Motor neuron (in vitro differentiated cells): ENCODE measurements around the gene RPL36A. TPM values are rescaled to one million over a fixed set of nuclear protein-coding genes. Genes with fewer than 3 reads are reported as not detected.
A peak's percentile ranks its signal among the peaks of the same experiment; 100 is the strongest.

ENCODE experiments used
- ATAC-seq, 8 experiments: fragments of 200-7000 bp; cut with Tn5 transposase; replicated peaks in 6 of 8; 2 replicates each; pipeline ENCODE4 v1.8.0; 2021; ENCODE audit warnings: mild to moderate bottlenecking in 8 of 8, moderate library complexity in 8 of 8
- H3K27ac ChIP-seq, 2 donors: fragments of 250-450 bp; sonication (Bioruptor Pico); 2 replicates each; pipeline ENCODE4 v1.9.0; 2021; ENCODE audit warnings: antibody characterized with exemption in 2 of 2, mild to moderate bottlenecking in 2 of 2, moderate library complexity in 1 of 2
- H3K4me1 ChIP-seq, 2 donors: fragments of 250-450 bp; sonication (Bioruptor Pico); replicated peaks in 1 of 2; 2 replicates each; pipeline ENCODE4 v1.6.1; 2021; ENCODE audit warnings: antibody characterized with exemption in 2 of 2, mild to moderate bottlenecking in 2 of 2, moderate library complexity in 1 of 2
- H3K4me3 ChIP-seq, 5 donors: fragments of 250-450 bp; sonication (Bioruptor Pico); 2 replicates each; pipeline ENCODE4 v1.9.0; 2021; ENCODE audit warnings: antibody characterized with exemption in 5 of 5, mild to moderate bottlenecking in 5 of 5, moderate library complexity in 4 of 5
- WGBS, 10 experiments: fragments of 450-650 bp; shearing (Covaris generic); methylation state at CpG; one replicate each; pipeline ENCODE4 v1.0.0; 2022; 5-methylcytosine and 5-hydroxymethylcytosine counted together
- in situ Hi-C, 9 experiments: fragments of 400-800 bp; cut with MboI; loops; one replicate each; pipeline ENCODE4 v1.15.0; 2021; ENCODE audit warnings: low sequenced_read_pairs in 9 of 9, low pct_unique_long_range_greater_than_20kb in 2 of 9; ENCODE audit not compliant: unreplicated experiment in 9 of 9
- total RNA-seq, 8 experiments: library from RNA; unstranded; fragments of 300-600 nt; gene quantifications; 2 replicates each; pipeline versions ENCODE4 v1.2.3 to v1.2.4, GENCODE V29; 2022

Gene RPL36A
- total RNA-seq, 8 experiments from 2014 or later = 2,585 to 5,365 (median 3,457) TPM

DNA sequence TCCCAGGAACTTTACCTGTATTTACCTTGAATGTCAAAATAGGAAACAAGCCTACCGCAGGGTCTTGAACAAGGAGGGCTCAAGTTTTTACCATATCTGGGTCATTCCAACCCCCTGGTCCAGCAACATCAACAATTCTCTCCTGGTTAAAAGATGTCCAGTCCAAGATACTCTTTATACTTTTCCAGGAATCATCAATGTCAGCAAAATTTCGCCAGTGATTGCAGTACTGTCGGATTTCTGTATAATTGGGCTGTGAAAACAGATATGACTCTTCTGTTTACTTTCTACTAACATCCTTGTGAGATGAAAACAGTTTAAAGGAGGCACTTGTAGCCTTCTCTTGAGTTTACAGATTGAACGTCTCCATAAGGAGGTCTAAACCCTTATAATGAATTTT, 7.9 kb downstream of the RPL36A start:
- 43 to 100% (median 48%) methylated on average over 1 to 4 of the region's 4 CpGs; no CpG with 5 or more reads in 7 of the 10 experiments for WGBS, 10 experiments
- Histone ChIP-seq H3K27ac (no peak overlapping the region), H3K4me3 (no peak overlapping the region), H3K4me1 (no peaks in the 10 kb centered on the region)
- no peak for ATAC-seq
- in situ Hi-C loops = no loop called here

DNA sequence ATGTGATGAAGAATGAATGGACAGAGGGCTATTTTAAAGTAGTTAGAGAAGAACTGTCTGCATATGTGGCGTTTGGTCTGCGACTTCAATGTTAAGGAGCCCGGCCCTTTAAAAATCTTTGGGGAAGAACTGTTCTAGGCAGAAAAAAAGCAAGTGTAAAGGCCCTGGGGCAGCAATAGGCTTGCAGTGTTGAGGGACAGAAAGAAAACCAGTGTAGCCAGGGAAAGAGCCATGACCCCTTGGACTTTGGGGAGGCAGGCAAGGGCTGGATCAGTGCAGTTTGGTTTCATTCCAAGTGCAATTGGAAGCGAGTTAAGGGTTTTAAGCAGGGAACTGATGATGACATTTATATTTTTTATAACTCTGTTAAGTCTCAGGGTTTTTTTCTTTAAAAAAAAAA, 9.0 kb downstream of the RPL36A start:
- 38 to 95% (median 67%) methylated on average over 1 to 4 of the region's 4 CpGs; no CpG with 5 or more reads in 6 of the 10 experiments for WGBS, 10 experiments
- H3K4me1 ChIP-seq = no peaks in the 10 kb centered on the region

DNA sequence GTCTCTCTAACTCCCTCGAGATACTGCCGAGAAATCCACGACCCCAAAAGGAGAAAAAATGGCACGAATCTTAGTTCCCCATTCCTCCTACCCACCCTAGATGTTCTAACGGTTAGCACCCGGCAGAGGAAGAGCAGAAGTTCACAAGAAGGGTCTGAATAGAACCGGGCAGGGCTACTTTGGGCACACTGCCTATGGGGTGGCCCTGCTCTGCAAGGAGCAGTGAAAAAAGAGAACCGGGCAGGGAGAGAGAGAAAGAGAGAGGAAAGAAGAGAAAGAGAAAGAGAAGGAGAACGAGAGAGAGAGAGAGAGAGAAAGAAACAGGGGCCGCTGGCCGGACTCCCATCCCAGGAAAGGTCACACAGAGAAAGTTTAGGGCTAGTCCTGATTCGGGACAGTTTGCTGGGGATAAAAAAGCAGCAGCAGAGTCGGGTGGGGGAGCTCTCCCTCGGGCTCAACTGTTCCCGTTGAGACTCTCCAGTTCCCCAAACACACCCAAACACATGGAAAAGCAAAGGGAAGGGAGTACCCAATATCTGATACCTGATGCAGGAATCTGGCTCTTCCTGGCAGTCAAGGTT, 16.4 kb downstream of the RPL36A start:
- in situ Hi-C loops = no loop called here
- 0 to 4% (median 0%) methylated on average over 1 to 14 of the region's 15 CpGs; no CpG with 5 or more reads in 4 of the 10 experiments for WGBS, 10 experiments

More for the DNA sequence above, 9.0 kb downstream of the RPL36A start:
- no peak overlapping the region for H3K27ac ChIP-seq
- no peak overlapping the region for H3K4me3 ChIP-seq
- no peak for ATAC-seq
- in situ Hi-C loops = no loop called here

DNA sequence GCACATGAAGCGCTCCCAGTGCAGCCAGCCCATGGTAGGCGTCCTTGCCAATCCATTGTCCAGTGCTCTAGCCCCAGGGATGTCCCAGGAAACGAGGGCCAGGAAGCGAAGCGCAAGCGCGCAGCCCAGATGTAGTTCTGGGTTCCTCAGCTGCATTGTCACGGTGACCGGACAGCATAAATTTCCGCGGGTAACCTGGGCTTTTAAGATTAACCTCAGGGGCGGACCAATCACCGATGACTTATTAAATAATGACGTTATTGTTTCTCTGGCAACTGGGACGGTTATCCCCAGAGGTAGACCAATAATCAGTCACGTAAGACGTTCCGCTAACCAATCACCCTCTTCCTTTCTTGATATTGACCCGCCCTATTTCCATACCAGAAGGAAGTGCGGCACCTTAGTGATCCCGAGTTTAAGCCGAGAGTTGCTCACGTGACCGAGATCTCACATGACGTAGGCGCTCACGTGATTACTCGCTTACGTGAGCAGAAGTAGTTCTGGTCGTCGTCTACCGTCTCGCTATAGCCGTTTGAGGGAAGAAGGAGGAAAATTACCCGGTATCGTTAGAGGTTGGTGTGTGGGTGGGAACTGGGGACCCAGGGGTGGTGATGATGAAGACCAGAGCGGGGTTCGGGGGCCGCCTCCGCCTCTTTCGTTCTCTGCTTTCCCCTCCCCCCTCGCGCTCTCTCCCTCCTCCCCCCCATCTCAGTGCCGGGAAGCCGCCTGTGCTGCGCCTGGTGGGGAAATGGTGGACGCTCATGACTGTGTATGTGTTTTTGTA, 17.1 kb downstream of the RPL36A start, which contains the start of the genes GLA and HNRNPH2:
TSS of gene GLA (minus strand) at position 178 of the 784 bp plus-strand sequence. CDS start at position 156, 22 bp downstream.
TSS of gene HNRNPH2 (plus strand) at position 475 of the 784 bp plus-strand sequence. CDS start 3,767 bp downstream, outside the sequence.
- in situ Hi-C loops = no loop called here
- ATAC-seq = peak; percentile 87 to 99 (median 98)
- Histone ChIP-seq H3K27ac (peak within 1 kb of the TSS; percentile 97), H3K4me3 (peak within 1 kb of the TSS; percentile 66 to 92 (median 73)), H3K4me1 (peaks cover 2 to 10% of the 10 kb centered on the region in 2 donors)
- WGBS, 10 experiments = 0 to 31% (median 0%) methylated on average over 1 to 15 of the region's 47 CpGs; no CpG with 5 or more reads in 5 of the 10 experiments

More for the DNA sequence above, 16.4 kb downstream of the RPL36A start:
- peak overlapping the region; percentile 66 to 92 (median 73) for H3K4me3 ChIP-seq
- peak in 3 of 8 experiments; percentile 2 to 8 (median 2) for ATAC-seq
- H3K27ac ChIP-seq = peak overlapping the region; percentile 39 to 52
- peaks cover 2 to 10% of the 10 kb centered on the region in 2 donors for H3K4me1 ChIP-seq

DNA sequence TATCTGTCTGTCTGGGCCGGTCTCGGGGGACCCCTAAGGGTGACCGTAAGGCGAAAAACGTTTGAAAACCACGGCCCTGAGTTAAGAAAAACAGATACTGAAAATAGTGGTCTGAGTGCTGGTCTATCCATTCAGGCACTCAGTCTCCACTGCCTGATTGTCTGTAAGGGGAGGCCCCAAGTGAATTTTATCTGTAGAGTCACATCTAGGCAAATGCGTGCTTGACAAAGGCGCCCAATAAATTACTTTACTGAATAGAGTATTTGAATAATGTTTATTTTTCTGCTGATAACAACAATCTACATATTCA, 17.7 kb downstream of the RPL36A start:
- in situ Hi-C loops = no loop called here
- Histone ChIP-seq H3K4me3 (peak overlapping the region; percentile 66 to 92 (median 73)), H3K4me1 (peaks cover 2 to 10% of the 10 kb centered on the region in 2 donors), H3K27ac (peak overlapping the region; percentile 97)
- 0 to 17% (median 0%) methylated on average over 2 to 6 of the region's 8 CpGs; no CpG with 5 or more reads in 5 of the 10 experiments for WGBS, 10 experiments
- peak in 2 of 8 experiments; percentile 4 to 8 for ATAC-seq

DNA sequence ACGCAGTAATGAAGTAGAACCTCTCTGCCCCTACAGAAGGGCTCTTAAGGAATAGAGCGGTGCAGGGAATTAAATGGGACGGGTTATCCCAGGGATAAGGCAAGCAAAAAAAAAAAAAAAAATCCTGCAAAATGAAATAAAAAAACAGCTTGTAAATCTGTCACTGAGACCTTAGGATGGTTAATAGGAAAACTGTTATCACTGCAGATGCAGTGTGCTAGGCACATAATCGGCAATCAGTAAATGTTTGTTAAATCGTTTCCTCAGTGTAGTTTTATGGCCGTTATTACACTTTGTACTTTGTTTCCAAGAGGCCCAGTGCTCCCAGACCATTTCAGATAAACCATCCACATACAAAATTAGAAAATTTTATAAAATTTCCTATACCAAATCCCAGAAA, 18.2 kb downstream of the RPL36A start:
- H3K27ac ChIP-seq = peak overlapping the region; percentile 97
- 0 to 31% (median 5%) methylated on average over 1 to 6 of the region's 6 CpGs; no CpG with 5 or more reads in 3 of the 10 experiments for WGBS, 10 experiments
- H3K4me1 ChIP-seq = peaks cover 2 to 10% of the 10 kb centered on the region in 2 donors
- in situ Hi-C loops = no loop called here
- no peak for ATAC-seq
- peak overlapping the region; percentile 66 to 92 (median 73) for H3K4me3 ChIP-seq

DNA sequence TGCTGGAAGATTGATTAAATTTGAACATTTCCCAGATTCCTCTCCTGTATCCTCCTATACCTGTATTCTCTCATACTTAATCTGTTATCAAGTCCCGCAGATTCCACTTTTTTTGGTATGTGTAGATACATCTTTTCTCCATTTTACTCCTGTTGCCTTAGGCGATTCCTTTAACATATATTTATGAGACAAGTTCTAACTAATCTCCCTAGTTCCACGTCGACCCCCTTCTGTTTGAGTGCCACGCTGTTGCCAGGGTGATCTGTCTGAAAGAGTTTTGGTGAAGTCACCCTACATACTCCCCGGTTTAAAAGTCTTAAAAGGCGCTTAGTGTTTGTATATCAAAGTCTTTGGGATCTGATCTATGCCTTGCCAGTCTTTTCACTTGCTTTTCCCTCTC, 19.6 kb downstream of the RPL36A start:
- Histone ChIP-seq H3K4me3 (peak overlapping the region in 3 of 5 donors; percentile 6 to 92 (median 9)), H3K27ac (no peak overlapping the region), H3K4me1 (peaks cover 2 to 10% of the 10 kb centered on the region in 2 donors)
- WGBS, 10 experiments = 20 to 57% (median 31%) methylated on average over 1 to 7 of the region's 7 CpGs; no CpG with 5 or more reads in 3 of the 10 experiments
- in situ Hi-C loops = no loop called here
- no peak for ATAC-seq

DNA sequence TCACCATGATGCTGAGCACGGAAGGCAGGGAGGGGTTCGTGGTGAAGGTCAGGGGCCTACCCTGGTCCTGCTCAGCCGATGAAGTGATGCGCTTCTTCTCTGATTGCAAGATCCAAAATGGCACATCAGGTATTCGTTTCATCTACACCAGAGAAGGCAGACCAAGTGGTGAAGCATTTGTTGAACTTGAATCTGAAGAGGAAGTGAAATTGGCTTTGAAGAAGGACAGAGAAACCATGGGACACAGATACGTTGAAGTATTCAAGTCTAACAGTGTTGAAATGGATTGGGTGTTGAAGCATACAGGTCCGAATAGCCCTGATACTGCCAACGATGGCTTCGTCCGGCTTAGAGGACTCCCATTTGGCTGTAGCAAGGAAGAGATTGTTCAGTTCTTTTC, 21.2 kb downstream of the RPL36A start:
- 36 to 100% (median 80%) methylated on average over 1 to 10 of the region's 10 CpGs; no CpG with 5 or more reads in 3 of the 10 experiments for WGBS, 10 experiments
- ATAC-seq = no peak
- H3K4me3 ChIP-seq = no peak overlapping the region
- peaks cover 2 to 10% of the 10 kb centered on the region in 2 donors for H3K4me1 ChIP-seq
- H3K27ac ChIP-seq = no peak overlapping the region
- in situ Hi-C loops = no loop called here

DNA sequence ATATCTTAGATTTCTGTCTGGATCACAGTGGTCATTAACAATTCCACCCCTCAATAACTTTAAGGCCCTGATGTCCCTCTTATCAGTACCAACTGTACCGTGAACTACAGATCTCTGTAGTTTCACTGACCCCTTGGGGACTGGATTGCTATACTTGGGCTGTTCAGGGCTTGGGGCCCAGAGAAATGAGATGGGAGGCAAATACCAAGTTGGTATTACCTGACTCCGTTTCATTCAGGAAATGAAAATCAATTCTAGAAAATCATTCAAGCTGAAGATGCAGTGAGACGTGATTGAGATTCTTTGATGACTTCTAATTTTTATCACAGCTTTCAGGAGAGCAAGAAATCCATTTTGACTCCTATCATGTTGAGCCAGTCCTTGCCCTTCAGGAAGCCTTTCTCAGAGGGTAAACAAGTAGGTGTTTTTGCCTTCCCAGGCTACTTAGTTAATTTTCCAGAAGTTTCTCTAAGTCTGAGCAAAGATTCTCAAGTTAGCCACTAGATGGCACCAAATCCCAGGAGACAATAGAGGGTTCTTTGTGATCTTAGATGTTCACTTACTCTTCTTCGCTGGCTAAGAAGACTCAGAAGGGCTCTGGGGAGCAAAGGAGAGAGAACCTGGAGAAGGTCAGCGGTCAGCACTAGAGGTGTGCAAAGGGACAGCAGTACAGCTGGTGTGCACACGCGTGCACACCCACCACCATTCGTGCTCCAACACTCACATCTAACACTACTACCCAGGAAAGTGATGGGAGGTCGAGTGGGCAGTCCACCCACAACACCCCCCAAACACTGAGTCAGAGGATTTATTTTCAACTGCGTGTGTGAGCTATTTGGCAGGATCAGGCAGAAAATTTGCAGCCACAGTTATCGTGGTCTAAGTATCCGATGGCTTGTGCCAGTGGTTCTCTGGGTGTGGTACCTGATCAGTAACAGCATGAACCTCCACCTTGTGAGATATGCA, 24.7 kb downstream of the RPL36A start:
- Histone ChIP-seq H3K4me1 (peaks cover 2 to 9% of the 10 kb centered on the region in 2 donors), H3K27ac (no peak overlapping the region), H3K4me3 (no peak overlapping the region)
- peak; percentile 35 to 62 (median 48) for ATAC-seq
- in situ Hi-C loops = no loop called here
- WGBS, 10 experiments = 36 to 70% methylated on average over 3 to 4 of the region's 12 CpGs; no CpG with 5 or more reads in 8 of the 10 experiments

DNA sequence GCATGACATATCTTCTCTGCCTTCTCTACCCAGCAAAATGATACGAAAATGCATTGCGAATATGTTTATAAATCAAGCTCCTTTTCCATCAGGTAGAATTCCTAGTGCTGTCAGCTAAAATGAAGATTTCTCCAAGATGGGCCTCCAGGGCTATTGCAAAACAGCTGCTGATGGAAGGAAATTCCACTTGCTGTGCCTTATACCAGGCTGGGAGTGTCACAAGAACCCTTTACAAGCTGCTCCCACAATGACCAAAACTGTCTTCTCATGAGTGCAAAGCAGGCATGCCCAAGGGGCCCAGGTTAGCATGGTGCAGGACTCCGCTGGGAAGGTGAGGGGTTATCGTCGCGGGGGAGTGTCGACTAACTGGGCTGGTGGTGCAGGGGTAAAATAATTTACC, 25.9 kb downstream of the RPL36A start:
- H3K4me1 ChIP-seq = peaks cover 0 to 7% of the 10 kb centered on the region in 2 donors
- H3K27ac ChIP-seq = no peak overlapping the region
- ATAC-seq = no peak
- in situ Hi-C loops = no loop called here
- no peak overlapping the region for H3K4me3 ChIP-seq
- WGBS, 10 experiments = 66 to 75% methylated on average over 2 to 3 of the region's 7 CpGs; no CpG with 5 or more reads in 8 of the 10 experiments

DNA sequence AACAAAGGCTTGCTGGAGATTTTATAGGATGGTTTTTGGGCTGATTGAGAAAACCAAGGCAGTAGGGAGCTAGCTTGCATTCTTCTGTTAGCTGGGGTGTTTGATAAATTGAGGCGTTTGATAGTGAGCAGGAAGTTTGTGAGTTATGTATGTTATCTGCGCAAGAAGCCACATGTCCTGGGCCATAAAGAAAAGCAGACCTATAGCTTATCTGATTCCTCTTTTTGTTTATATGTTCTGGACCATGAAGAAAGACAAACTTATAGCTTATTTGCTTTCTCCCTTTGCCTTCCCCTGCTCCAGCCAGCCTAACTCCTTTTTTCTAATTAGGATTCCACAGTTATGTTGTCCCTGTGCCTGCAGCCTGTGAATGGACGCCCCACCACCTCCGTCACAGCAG, 26.4 kb downstream of the RPL36A start:
- Histone ChIP-seq H3K27ac (no peak overlapping the region), H3K4me3 (no peak overlapping the region), H3K4me1 (peaks cover 0 to 7% of the 10 kb centered on the region in 2 donors)
- in situ Hi-C loops = no loop called here
- 19 to 100% (median 95%) methylated on average over 1 to 3 of the region's 4 CpGs; no CpG with 5 or more reads in 6 of the 10 experiments for WGBS, 10 experiments
- no peak for ATAC-seq
